GM21737 (cell line): ENCODE measurements around the gene SLC2A6.

ENCODE experiments used
- ATAC-seq: cut with Tn5 transposase; IDR thresholded peaks from one replicate; pipeline ENCODE4 v1.9.1; 2021; ENCODE audit warnings: mild to moderate bottlenecking, moderate library complexity; ENCODE audit not compliant: unreplicated experiment

Gene SLC2A6

DNA sequence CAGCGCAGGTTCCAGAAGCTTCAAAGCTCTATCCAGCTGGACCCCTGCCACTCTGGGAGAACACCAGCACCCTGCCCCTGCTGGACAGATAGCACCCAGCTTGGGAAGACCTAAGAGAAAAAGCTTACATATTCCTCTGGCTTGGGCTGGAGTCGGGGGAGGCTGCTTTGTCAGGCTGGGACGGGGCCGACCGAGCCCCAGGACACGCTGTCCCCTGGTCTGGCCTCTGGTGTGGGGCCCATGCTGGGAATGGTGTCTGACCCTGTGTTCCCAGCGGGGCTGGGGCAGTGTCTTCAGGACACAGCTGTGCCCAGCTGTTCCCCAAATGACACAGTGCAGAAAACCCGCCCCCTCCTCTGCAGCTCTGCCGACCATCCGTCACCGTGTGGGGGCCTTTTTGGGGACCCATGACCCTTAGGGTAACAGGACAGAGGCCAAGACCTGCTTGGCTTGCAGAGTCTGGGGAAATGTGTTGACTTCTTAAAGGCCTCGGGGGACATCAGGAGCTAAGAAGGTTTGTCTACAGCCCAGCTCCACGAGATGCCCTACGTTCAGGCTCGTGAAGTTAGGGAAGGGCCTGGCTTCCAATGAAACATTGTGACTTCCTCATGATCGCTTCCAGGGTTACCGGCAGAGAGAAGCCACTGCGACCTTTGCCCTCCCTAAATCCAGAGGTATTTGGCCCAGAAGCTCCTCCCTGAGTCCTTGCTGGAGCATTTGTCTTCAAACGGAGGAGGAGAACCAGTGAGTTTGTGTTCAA lies 20.4 kb upstream of the SLC2A6 start:
- ATAC-seq, result no peak

DNA sequence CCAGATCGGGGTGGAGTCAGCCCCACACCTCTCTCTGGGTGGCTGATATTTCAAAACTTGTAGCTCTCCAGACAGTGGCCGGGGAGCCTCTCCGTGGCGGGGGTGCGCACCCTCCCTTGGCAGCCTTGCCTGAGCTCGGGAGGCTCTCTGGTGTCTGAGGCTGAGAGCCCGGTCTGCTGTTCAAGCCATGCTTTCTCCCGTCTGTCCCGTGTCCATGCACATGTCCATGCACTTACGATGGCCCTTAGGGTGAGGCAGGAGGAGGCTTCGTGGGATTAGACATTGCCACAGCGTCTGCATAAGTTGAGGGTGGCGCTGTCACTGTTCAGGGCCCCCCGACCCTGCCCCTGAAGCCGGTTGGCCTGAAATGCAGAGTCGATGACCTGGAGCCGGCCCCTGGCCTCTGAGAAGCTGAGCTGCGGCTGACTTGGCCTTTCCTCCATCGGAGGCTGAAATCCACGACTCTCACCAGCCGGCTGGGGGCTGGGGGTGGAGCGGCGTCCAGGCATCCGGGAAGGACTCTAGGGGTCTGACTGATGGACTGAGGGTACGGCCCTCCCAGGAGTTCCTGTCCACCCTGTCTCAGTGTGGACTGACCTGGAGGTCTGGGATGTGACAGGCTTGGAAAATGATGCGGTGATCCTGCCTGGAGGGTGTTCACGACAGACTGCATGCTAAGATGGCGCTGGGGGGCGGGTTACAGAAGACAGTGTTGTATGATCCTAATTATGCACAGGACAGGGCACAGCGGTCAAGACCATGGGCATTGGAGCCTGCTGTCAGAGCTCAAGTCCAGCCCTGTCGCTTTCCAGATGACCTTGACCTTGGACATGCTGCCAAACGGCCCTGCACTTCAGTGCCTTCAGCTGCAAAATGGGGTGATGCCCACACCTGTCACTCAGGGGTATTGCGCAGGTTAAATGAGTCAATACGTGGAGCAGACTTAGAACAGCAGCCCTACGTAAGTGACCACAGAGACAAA lies 18.3 kb upstream of the SLC2A6 start:
- ATAC-seq, result no peak

- ATAC-seq, result no peak
These were observed 16.7 kb upstream of the SLC2A6 start for GRCh38 chr9:133495327-133496293.

DNA sequence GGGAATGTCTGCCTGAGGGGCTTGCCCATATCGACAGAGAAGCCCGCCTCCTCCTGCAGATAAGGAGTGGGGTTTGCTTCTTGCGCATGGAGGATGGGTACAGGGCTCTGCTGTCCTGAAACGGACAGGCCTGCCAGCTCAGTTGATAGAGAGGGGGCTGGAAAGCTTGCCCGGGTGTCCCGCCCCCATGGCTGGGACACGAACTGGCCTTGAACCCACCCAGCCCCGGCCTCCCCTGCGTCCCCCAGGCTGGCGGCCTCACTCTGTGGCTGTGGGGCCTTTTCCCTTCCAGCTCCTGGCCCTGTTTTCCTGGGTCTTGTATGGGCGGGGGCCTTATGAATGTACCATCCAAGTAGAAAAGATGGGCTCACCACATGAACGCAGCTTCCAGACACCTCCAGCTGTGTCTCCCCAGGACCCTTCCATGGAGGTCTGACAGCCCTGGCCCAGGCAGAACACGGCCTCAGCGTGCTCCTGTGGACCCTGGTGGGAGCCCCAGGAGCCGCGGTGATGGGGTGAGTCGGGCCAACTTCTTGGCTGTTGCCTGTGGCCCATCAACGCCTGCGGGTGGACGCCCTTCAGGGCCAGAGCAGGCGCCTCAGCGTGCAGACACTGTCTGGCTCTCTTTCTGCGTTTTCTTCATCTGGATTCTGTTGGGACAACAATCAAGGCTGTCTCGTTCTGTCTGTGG lies 15.9 kb upstream of the SLC2A6 start:
- ATAC-seq, result no peak

DNA sequence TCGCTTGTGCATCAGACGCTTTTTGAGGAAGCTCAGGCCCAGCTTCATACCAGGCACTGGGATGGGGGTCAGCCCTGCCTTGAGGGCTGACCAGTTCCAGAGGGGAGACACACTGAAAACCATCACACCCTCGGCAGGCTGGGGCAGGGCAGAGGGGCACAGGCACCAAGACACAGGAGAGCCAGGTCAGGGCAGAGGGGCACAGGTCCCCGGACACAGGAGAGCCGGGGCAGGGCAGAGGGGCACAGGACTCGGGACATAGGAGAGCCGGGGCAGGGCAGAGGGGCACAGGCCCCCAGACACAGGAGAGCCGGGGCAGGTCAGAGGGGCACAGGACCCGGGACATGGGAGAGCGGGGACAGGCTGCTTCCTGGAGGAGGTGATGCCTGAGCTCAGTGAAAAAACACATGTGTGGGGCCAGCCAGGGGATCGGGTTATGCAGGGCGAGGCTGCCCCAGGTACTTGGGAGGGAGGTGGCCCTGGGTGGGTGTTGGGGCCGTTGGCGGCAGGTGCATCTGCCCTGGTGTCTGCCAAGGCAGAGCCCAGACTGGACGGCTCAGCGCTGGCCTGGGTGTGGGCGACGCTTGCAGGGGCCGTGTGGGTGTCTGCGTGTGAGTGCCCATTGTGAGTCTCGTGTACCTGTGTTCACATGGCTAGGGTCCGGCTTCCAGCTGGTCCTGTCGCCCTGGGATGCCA lies 15.1 kb upstream of the SLC2A6 start:
- ATAC-seq, result no peak

DNA sequence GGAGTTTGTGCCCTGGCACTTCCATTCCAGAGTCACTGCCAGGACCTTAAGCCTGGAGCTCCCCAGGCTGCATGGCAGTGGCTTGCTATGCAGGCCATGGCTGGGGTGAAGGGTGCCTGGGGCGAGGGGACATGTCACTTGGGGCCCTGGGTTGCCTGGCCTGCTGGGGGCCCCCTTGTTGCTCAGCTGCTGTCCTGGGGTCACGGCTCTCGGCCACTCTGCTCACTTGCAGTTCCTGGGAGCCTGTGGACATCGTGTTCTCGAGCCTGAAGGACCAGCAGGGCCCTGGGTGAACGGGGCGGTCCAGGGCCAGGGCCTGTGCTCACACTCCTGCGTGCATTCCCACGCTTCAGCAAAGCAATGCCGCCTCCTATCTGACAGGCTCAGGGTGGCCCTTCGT lies 14.5 kb upstream of the SLC2A6 start:
- ATAC-seq, result no peak

GRCh38 chr9:133492061-133493021 lies 13.4 kb upstream of the SLC2A6 start:
- ATAC-seq, result no peak

DNA sequence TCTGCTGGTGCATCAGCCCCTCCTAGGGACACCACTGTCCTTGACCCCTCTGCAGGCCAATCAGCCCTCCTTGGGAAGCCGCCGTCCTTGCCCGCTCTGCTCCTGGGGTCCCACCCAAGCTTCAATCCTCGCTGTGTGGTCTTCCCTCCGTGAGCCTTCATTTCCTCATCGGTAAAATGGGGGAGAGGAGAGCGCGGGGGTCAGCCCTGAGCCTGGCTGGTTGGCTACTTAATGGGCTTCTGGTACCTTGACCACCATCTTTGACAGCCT lies 12.7 kb upstream of the SLC2A6 start:
- ATAC-seq, result no peak

DNA sequence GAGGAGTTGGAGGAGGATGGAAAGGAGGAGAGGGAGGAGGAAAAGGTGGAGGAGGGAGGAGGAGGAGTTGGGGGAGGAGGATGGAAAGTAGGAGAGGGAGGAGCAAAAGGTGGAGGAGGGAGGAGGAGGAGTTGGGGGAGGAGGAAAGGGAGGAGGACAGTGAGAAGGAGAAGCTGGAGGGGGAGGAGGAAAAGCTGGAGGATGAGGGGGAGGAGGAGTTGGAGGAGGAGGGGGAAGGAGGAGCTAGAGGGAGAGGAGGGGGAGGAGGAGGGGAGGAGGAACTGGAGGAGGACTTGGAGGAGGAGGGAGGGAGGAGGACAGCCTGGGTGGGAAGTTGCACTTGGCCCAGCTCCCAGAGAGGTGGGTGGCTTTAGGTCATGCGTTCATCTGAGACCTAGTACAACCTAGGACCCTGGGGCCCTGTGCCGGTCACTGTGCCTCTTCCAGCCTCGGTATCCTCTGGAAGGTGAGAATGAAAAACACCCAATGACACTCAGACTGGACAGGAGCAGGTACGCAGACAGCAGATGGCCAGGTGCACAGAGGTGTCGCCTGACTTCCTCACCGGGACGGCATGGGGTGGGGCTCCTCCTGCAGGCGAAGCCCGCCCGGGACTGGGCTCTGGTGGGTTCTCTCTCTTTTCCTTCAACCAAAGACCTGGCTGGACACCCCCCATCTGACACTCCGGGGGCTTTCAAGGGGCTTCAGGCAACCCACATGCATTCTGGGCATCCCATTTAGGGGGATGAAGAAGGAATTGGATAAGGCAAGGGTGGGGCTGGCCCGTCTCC lies 12.2 kb upstream of the SLC2A6 start:
- no peak for ATAC-seq

GRCh38 chr9:133490201-133490681 lies 11.3 kb upstream of the SLC2A6 start:
- ATAC-seq, result no peak

GRCh38 chr9:133489253-133490190 lies 10.6 kb upstream of the SLC2A6 start:
- ATAC-seq, result no peak

GRCh38 chr9:133488686-133489252 lies 9.9 kb upstream of the SLC2A6 start:
- no peak for ATAC-seq

DNA sequence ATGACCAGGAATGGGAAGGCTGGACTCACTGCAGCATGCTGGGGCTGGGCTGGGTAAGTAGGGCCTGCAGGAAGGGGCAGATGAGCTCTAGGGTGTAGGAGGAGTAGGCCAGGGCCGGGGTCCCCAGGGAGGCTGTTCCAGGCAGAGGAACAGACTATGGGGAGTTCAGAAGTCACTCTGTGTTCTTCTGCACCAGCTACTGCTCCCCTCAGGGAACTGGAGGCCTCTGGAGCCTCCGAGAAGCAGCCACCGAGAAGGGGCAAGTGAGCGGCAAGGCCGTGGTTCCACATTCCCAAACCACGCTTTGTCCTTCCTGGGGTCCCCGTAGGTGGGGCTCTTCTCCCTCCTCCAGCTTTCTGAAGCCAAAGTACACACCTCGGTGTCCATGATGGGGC lies 8.4 kb upstream of the SLC2A6 start:
- no peak for ATAC-seq

DNA sequence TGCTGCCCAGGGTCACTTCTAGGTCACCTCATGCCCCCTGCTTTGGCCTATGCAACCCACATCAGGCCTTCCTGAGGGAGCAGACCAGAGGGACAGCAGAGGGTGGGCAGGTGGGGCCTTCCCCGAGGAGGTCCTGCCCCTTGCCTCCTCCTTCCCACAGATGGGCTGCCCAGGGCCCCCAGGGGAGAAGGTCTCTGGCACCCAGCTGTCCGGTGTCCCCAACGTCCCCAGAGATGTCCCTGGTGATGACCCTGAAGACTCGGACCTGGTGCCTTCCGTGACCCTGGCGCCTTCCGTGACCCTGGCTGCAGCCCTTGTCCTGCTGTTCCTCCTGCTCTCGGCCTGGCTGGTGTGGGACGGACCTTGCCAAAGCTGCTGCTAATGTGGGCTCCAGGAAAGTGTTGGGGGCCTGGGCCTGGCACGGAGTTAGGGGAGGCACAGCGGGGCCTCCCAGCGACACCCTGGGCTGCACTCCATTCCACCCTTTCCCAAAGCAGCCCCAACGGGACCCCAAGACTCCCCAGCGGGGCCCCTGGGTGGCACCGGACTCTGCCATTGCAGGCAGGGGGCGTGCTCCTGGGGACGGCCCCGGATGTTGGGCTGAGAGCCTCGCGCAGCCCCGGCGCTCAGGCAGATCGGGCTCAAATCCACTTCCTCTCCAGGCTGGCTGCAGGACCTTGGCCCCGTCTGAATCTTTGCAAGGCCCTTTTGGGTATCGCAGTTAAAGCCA lies 6.8 kb upstream of the SLC2A6 start:
- no peak for ATAC-seq

GRCh38 chr9:133484671-133485437 lies 6.0 kb upstream of the SLC2A6 start:
- no peak for ATAC-seq
